ENCODE measurements around the gene AOC1.
A peak's percentile ranks its signal among the peaks of the same experiment; 100 is the strongest.

The AOC1 gene

DNA sequence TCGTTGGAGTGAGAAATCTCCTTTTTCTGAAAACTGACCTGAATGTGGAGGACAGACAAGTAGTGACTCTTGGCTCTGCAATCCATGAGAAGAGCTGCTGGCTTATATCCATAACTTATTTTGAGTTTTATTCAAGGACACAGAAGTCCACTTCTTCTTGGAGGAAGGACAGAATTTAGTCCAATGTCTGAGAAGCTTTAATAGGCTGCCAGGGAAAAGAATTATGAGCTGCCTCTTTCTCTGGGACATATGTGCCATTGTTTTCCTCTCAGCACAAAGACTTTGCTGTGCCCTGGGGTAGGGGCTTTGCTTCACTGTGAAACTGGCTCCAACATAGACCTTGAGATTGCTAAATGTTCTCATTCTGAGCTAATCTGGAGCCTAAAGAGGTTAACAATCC is 20.5 kb upstream of the AOC1 start:
- DNase-seq (ENCODE audit: low spot score) = no peak

DNA sequence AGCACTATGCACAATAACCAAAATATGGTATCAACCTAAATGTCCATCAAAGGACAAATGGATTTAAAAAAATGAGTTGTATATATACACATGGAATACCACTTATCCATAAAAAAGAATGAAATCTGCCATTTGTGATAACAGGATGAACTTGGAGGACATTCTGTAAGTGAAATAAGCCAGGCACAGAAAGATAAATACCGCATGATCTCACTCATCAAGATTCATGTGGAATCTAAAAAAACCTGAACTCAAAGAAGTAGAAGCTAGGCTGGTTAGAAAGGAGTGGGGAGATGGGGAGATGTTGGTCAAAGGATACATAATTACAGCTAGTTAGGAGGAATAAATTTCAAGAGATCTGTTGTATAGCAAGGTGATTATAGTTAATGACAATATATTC is 17.3 kb upstream of the AOC1 start:
- DNase-seq (ENCODE audit: low spot score) = no peak

DNA sequence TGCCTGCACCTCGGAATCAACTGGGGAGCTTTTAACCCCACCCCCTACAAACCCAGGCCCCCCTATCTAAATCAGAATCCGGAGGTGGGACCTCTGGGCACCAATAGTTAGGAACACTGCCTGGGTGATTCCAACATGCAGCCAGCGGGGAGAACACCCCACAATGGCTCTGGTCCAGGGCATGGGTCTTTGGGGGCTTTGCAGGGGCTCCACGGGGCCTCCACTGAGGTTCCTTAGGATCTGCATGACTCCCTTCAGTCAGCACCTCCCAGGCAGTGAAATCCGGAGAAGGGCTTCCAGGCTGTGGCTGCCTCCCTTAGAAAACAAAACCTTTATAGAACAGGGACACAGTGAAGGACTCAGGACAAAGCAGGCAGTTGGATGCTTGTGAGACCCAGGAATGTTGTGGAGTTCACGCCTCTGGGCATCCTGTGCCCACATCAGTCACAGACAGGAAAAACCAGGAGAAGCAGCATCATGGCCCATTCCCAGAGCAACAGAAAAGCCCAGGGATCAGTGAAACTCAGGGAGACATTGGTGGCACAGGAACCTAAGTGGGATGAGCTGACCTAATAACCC is 16.5 kb upstream of the AOC1 start:
- DNase-seq (ENCODE audit: low spot score) = peak; percentile 25

DNA sequence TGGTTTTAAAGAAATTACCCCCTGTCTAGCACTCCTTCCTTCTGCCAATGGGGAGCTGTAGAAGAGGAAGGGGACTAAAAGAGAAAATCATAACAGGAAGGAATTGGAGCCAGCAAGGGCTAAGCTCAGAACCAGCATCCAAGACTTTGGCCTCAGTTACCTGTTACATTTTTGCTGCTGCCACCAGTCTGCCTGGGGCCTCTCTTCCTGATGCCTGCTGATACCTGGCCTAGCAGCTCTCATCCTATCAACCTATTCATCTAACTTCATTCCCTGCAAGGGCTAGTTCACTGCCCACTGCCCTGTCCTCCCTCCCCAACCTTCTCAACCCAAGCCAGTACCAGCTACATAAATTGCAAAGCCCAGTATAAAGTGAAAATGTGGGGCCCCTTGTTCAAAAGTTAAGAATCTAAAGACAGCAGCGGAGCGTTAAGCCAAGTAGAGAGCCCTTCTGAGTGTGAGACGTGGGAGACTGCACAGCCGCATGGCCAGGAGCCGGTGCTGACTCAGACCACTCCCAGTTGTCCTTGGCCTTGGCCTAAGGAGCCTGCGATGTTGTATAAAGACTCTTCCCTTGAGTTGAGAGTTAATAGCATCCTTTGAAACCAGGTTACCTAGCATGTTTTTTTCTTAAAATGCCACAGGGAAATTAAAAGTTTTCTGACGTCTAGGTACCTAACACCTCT is 13.2 kb upstream of the AOC1 start:
- DNase-seq (ENCODE audit: low spot score) = peak; percentile 18

DNA sequence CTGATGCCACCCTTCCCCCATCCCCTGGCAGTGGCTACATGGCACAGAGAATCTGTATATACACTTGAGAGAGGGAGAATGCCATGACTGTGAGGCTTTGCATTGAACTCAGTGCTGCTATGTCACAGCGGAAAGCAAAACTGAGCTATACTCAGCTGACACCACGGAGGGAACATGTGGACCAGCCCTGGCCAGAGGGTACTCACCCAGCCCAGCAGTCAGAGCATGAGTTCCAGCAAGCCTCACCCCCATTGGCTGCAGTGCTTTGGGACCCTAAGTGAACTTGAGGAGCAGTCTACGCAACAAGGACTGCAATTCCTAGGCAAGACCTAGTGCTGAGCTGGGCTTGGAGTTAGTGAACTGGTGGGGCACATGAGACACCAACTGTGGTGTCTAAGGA is 10.3 kb upstream of the AOC1 start:
- DNase-seq (ENCODE audit: low spot score) = peak; percentile 16

DNA sequence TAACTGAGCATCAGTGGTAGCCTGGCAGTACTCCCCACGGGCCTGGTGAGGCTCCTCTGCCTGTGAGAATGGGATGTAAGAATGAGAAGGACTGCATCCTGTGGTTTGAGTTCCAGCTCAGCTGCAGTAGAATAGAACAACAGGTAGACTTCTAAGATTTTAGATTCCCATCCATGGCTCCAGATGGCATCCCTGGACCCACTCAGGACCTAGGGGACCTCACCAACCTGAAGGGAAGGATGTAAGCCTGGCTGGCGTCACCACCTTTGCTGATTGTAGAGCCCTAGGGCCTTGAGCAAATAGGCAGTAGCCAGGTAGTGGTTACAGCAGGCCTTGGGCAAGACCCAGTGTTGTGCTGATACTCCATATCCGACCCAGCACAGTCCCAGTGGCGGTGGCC is 9.6 kb upstream of the AOC1 start:
- peak; percentile 17 for DNase-seq (ENCODE audit: low spot score)

DNA sequence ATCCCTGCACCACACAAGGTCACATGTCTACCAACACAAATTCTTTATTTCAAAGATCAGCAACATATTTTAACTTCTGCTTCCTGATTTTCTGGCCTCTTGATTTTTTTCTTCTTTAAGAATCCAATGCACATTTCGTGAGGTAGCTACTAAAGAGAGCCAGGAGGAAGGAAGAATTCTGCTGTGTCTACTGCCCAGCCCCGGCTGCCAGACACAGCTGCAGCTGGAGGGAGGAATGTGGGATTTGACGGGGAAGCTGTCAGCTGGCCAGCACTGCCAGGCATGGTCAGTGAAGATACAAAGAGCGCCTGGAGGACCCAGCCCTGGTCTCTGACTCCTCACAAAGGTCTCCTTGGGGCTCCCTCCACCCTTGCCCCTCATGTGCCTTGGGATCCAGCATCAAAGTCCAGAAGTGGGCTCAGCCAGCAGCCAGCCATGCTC is 6.9 kb upstream of the AOC1 start:
- DNase-seq (ENCODE audit: low spot score) = peak; percentile 40

DNA sequence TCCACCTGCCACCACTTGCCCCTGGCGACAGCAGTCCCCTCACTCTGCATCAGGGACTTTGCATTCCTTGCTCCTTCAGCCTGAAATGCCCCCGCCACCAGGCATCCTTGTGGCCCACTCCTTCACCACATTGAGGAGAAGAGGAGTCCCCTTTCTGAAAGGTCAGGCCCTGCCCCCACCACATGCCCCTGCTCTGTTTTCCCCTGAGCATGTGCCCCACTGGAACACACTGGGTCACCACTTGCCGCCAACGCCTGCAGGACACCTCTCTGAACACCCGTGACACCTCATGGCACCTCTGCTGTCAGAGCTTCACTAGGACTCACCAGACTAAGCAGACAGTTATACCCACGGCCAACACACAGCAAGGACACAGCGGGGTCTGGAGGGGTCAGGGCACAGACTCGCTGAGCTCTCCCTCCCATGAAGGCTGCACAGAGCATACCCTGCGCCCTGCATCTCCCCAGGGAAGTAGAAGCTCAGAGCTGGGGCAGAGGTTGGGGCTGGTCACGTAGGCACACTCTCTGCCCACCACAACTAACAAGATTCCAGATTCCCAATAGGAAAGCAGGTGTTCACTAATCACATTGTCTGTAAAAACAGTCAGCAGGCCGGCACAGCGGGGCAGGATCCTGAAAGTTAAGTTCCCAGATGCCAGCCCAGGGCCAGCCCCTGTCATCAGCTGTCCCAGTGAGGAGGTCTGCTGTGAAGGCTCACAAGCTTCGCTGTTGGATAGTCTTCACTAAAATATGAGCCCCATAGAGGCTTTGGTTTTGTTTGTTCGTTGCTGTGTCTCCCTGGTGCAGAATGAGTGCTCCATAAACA is 5.8 kb upstream of the AOC1 start:
- no peak for DNase-seq (ENCODE audit: low spot score)

DNA sequence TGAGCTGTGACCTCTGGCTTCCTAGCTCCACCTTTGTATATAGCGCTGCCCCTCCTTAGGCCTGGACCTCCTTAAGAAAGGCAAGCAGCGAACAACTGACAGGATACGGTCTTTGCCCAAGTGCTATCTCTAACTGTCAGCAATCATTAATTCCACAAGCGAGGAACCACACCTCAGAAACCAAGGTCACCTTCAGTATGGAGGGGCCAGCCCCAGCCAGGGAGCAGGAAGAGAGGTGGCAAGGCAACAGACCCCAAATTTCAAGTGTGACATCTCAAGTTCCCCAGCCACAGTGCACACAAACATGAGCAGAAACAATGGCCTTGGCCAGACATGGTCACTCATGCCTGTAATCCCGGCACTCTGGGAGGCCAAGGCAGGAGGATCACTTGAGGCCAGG is 4.8 kb upstream of the AOC1 start:
- no peak for DNase-seq (ENCODE audit: low spot score)

DNA sequence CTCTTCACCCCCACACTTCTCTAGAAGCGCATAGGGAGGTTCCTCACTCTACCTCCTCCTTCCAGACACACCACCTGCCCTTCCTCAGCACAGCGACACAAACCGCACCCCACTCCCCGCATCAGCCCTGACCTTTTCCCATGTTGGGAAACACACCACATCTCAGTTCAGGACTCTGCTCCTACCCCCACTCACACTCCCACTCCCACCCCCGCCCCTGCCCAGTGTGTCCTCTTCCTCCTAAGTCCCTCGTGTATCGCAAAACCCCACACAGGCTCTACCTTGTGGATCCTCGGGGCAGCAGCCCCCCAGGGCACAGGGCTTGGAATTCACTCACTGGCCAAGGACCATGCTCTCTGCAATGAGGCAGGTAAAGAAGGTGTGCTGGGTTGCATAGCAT is 4.2 kb upstream of the AOC1 start:
- peak; percentile 21 for DNase-seq (ENCODE audit: low spot score)

DNA sequence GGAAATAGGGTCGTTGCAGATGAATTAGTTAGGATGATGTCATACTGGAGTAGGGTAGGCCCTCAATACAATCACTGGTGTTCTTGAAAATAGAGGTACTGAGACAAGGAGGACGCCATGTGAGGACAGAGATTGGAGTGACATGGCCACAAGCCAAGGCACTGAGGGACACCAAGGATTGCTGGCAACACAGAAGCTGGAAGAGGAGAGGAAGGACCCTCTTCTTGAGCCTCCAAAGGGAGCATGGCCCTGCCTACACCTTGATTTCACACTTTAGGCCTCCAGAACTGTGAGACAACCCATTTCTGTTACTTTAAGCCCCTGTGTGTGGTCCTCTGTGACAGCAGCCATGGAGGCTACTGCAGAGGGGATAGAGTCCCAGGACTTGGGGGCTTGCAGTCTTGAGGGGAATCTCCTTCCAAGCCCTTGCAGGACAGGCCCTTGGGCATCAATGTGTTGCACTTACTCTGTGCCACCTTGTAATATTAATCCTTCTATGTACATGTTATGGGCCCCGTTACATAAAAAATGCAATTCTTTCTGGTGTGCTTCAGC is 3.7 kb upstream of the AOC1 start:
- peak; percentile 18 for DNase-seq (ENCODE audit: low spot score)

DNA sequence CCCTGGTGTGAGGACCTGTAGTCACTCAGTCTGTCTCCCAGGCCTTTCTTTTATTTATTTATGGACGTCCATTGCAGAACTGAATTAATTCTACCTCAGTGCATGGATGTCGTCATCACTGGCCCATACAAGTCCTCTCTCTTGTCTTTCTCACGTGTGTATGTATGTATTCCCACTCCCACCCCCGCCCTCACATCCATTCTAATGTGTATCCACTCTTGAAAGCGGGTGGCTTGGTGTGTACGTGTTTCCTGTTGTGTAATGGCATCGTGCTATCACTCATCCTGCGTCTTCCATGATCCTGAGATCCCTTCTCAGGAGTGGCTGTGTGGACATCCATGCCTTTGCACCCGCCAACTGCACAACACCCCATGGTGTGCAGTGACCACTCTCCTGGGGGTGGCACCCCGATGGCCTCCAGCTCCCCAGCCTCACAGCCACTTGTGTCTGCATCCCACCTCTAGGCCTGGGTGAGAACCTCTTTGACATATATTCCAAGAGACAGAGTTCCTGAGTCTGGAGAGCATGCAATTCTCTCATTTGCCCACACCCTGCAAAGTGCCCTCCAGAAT is 3.0 kb upstream of the AOC1 start:
- DNase-seq (ENCODE audit: low spot score) = peak; percentile 20

DNA sequence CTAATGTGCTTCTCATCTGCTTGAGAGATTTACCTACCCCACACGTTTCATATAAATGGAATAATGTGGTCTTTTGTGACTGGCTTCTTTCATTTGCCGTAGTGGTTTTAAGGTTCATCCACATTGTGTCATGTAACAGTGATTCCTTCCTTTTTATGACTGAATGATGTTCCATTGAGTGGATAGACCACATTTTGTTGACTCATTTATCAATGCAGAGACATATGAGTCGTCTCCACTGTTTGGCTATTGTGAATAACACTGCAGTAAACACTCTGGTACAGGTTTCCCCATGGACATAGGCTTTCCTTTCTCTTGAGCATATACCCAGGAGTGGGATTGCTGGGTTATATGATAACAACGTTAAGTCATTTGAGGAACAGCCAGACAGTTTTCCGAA is 2.0 kb upstream of the AOC1 start:
- no peak for DNase-seq (ENCODE audit: low spot score)

DNA sequence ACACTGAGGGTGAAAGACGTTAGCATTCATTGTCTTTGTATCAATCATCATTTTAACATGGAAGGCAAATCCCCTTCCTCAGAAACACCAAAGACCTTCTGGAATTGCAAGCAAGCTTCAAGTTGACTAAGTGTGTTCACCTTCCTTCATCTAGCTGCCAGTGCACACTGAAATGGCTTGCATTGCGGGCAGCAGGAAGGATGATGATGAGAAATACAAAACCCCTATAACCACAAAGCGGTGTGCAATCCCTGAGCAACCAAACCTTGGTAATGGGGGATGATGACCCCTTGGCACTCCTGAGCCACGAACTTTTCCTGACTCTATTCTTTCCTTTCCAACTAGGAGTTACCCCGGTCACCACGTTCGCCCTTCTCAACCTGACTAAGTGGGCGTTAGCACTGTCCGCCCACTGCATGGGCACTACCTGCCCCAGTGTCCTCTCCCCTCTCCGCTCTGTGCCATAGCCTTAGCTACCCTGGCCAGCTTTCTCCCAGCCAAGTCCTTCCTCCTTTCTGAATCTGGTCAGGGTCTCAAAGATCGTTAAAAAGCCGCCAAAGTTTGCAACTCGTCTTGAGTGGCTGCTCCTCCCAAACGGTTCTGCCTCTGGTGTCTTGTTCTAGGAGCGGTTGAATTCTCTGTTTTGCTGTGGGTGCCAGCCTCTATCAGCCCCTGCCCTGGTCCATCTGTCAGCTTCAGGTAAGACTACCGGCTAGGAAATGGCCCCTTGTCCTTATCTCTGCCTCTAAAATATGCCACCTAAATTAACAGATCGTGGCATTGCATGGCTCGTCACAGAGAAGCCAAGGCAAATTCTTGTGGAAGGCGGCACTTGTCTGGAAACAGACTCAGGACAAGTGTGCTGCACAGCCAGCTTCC is 586 bp upstream of the AOC1 start:
- peak; percentile 26 for DNase-seq (ENCODE audit: low spot score)

DNA sequence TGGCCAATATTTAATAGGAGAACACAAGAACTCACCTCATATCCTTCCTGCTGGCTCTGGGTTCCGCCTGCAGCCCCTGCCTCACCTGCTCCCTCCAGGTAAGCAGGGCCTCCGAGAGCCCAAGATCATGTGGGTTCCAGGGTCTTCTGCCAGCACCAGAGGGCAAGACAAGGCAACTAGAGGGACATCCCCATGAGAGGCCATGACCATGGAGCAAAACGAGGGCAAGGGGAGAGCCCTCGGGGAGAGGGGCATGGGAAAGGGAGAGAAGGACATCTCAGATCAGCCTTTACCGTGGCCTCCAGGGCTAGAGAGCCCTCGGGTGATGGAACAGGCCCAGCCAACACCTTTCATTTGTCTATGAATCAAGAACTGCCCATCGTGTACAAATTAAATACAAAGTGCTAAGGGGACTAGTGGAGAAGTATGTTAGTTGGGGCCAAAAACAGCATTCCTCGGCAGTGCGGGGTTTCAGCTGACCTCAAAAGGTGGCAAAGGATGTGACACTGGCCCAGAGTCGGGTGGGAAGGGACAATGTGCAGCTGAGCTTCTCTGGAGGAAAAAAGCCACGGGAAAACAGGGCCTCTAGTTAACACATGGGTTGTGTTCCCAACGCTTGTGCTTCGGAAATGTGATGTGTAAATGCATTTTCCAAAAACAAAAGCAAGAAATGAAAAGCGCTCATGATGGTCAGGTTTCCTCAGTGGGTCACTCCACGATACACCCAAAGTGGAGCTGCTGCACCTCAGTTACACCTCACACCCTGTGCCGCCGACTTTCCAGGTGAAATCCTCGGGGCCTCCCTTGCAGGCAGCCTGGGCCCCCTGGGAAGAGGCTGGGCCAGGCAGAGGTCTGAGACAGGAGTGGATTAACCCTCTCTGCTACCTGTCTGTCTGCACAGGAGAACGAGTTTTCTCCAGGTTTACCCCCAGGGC is 2.0 kb downstream of the AOC1 start:
- DNase-seq (ENCODE audit: low spot score) = peak; percentile 32

DNA sequence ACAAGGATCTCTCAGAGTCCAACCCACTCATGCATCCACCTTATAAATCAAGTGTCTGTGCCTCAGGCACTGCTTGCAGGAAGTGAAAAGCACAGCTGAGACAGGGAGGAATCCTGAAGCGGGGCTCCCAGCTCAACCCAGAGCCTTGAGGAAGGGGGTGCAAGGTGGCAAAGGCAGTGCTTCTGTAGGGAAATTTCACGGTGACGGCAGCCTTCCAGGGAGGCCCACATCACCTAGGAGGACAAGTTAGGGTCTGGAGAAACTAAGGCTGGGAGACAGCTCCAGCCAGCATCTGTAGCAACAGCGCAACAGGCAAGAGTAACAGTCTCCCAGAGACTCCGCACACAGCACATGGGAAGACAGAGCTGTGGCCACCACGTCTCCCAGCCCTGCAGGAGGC is 2.7 kb downstream of the AOC1 start:
- peak; percentile 28 for DNase-seq (ENCODE audit: low spot score)

DNA sequence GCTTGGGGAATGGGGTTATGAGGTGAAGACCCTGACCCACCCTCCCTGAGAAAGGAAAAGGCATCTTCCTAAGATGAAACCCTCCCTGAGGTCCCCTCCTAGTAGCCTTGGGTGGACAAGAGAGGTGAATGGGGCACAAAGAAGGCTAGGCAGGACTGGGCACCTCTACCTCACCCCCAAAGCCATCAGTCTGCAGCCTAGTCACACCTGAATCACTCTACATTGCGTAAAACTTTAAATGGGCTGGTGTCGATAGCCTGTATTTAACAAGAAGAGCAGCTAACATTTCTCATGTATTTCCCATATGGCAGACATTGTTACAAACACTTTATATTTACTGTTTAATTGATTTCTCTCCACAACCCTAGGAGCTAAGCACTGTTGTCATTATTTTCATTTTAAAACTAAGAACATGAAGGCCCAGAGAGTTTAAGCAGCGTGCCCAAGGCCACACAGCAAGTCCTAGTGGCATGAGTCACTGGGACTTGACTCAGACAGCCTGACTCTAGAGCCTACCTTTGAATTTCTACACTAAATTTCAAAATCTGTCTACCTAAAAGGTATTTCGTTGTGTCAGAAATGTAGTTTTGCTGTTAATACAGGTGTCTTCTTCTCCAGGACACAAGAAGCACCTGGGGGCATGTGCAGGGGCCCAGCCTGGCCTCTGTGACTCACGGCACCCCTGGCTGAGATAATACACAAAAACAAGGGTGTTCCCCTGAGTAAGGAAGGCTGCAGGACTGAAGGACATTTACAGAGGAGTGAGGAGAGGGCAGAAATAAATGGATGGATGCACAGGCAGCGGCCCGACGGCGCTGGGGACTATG is 3.4 kb downstream of the AOC1 start:
- peak; percentile 17 for DNase-seq (ENCODE audit: low spot score)

DNA sequence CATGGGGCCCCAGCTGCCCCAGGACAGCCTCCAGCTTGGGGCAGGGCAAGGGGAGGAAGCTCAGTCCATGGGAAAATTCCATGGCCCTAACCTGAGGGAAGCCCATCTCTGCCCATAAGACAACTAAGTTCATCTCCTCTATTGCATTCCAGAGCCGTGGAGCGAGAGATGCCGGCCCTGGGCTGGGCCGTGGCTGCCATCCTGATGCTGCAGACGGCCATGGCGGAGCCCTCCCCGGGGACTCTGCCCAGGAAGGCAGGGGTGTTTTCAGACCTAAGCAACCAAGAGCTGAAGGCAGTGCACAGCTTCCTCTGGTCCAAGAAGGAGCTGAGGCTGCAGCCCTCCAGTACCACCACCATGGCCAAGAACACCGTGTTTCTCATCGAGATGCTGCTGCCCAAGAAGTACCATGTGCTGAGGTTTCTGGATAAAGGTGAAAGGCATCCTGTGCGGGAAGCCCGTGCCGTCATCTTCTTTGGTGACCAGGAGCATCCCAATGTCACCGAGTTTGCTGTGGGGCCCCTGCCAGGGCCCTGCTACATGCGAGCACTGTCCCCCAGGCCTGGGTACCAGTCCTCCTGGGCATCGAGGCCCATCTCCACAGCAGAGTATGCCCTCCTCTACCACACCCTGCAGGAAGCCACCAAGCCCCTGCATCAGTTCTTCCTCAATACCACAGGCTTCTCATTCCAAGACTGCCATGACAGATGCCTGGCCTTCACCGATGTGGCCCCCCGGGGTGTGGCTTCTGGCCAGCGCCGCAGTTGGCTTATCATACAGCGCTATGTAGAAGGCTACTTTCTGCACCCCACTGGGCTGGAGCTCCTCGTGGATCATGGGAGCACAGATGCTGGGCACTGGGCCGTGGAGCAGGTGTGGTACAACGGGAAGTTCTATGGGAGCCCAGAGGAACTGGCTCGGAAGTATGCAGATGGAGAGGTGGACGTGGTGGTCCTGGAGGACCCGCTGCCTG is 4.3 kb downstream of the AOC1 start:
- DNase-seq (ENCODE audit: low spot score) = peak; percentile 29

All from ecto neural progenitor cell (in vitro differentiated cells).